OCI-LY7 (cell line): ENCODE data around the gene KCNAB3.

Experiments
- EZH2phosphoT487 ChIP-seq: fragments of 200-600 bp; sonication (generic); IDR thresholded peaks from 2 replicates; pipeline ENCODE4 v1.6.1; 2018; ENCODE audit warnings: low read depth, borderline replicate concordance, mild to moderate bottlenecking, mixed run types, antibody characterized with exemption, low read length, moderate library complexity, mixed read lengths
- TF ChIP-seq, protein P1 (sequence below): fragments of 200-600 bp; sonication (generic); conservative IDR thresholded peaks from 2 replicates; pipeline ENCODE4 v1.5.1; 2014; ENCODE audit warnings: mild to moderate bottlenecking, antibody characterized with exemption, low read length, moderate library complexity, mixed read lengths

DNA sequence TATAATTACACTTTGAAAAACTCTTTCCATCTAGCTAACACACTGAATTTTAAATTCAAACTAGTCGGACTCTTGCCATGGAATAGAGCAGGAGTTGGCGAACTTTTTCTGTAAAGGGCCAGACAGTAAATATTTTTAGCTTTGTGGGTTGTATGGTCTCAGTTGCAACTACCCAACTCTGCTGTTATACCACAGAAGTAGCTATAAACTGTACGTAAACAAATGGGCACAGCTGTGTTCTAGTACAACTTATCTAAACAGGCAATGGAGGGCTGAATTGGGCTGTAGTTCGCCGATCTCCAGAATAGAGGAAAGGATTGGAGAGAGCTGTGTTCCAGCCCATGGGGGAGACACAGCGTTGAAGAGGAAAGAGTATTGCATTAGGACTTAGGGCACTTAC lies 11.1 kb upstream of the KCNAB3 start:
- TF ChIP-seq, protein P1, sequence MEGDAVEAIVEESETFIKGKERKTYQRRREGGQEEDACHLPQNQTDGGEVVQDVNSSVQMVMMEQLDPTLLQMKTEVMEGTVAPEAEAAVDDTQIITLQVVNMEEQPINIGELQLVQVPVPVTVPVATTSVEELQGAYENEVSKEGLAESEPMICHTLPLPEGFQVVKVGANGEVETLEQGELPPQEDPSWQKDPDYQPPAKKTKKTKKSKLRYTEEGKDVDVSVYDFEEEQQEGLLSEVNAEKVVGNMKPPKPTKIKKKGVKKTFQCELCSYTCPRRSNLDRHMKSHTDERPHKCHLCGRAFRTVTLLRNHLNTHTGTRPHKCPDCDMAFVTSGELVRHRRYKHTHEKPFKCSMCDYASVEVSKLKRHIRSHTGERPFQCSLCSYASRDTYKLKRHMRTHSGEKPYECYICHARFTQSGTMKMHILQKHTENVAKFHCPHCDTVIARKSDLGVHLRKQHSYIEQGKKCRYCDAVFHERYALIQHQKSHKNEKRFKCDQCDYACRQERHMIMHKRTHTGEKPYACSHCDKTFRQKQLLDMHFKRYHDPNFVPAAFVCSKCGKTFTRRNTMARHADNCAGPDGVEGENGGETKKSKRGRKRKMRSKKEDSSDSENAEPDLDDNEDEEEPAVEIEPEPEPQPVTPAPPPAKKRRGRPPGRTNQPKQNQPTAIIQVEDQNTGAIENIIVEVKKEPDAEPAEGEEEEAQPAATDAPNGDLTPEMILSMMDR, result no peak
- no peak for TF ChIP-seq EZH2phosphoT487
